HG02610 (cell line): ENCODE measurements around the gene SLC39A8.
A peak's percentile ranks its signal among the peaks of the same experiment; 100 is the strongest.
"Not testable (repeated sequence)": the region's sequence is repeated elsewhere in the genome, so short reads cannot be mapped to it uniquely, and the experiment has no call there.

Experiments
- ATAC-seq: cut with Tn5 transposase; IDR thresholded peaks from one replicate; pipeline ENCODE4 v1.9.1; 2021; ENCODE audit warnings: mild to moderate bottlenecking, moderate library complexity; ENCODE audit not compliant: unreplicated experiment

The SLC39A8 gene

DNA sequence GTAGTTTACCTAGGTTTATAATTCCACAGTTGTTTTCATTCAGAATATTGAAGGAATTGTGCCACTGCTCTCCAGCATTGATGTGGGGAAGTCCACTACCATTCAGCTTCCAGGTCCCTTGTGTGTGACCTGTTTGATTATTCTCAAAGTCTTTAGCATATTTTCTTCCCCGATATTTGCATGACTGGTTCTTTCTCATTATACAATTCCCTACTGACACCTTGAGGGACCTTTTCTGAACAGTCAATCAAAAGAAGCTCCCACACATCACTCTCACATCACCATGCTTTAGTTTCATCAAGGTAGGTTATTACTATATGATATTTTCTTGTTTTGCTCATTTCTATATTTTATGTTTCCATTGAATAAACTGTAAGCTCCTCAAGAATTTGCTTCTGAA is 44.1 kb downstream of the SLC39A8 start:
- ATAC-seq, result peak; percentile 51

DNA sequence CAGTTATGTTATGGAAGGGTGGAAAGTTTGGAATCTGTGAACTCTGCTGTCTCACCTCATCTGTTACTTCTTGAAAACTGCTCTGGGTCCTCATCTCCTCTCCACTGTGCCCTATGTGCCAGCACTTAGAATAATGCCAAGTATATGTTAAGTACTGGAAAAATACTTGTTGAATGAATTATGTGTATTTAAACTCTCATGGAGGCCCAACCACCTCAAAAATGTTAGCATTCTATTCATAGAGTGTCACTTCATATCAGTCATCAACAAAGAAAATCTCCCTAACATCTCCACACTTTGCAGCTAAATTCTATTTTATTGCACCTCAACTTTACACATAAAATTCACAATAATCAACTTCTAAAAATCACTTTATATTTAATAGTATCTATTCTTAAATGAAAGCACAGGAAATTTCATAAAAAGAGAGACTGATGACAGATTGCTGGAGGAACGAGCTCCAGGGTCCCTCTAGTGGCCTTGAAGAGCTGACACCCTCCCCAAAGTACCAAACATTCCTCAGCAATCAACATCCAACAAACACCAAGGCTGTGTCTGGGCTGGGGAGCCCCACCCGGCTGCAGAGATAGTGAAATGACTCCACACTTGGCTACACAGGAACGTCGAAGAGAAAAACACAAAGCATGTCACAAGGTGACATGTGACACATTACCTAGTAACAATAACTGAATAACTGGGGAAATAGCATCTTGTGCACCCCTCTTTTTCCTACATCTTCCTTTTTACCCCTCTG is 45.8 kb downstream of the SLC39A8 start:
- peak; percentile 87 for ATAC-seq

DNA sequence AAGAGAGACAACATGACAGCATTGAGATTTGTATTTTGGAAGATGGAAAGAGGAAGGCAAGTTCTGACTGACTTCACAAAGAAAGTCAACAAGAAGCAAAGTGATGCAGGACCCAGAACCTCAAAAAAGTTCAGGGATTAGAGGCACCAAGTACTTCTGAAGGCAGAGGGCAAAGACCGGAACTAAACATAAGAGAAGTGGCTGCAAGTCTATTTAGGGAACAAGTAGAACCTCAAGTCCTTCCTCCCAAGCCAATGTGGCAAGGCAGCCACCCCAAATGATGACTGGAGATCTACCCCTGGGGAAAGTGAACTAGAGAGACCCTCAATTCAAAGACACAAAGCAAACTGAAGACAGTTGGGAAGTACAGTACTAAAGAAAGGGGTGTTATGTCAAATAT is 46.6 kb downstream of the SLC39A8 start:
- no peak for ATAC-seq

- ATAC-seq, result no peak
These were observed 50.0 kb downstream of the SLC39A8 start for GRCh38 chr4:102295153-102295862.

- no peak for ATAC-seq
These were observed 56.8 kb downstream of the SLC39A8 start for GRCh38 chr4:102288497-102288896.

GRCh38 chr4:102285831-102286230 is 59.5 kb downstream of the SLC39A8 start:
- ATAC-seq, result no peak

- ATAC-seq, result no peak
These were observed 64.0 kb downstream of the SLC39A8 start for GRCh38 chr4:102281171-102281839.

- not testable (repeated sequence) for ATAC-seq
These were observed 72.0 kb downstream of the SLC39A8 start for GRCh38 chr4:102273317-102273716.

DNA sequence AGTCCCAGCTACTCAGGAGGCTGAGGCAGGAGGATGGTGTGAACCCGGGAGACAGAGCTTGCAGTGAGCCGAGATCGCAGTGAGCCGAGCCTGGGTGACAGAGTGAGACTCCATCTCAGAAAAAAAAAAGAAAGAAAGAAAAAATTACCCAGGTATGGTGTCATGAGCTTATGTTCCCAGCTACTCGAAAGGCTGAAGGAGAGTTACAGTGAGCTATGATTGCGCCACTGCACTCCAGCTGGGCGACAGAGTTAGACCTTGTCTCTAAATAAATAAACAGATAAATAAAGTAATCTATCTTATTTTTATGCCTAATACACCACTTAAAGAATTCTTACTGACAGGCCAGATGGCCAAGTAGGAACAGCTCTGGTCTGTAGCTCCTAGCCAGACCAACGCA is 73.0 kb downstream of the SLC39A8 start:
- ATAC-seq, result no peak

DNA sequence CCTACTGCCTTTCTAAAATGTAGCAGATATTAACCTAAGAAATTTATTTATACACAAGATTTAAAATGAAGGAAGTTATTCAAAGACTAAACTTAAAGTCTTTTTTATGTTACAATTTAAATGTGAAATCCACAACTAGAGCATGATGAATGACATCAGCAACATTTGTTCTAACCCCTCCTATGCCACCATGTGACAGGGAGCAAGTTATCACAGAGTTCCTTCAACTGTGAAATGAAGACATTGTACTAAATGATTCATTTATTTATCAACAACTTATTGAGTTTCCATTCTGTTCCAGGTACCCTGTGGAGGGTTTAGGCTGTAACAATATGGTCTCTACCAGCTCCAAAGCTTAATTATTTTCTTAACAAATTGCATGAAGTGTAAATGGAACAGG is 76.9 kb downstream of the SLC39A8 start:
- no peak for ATAC-seq

DNA sequence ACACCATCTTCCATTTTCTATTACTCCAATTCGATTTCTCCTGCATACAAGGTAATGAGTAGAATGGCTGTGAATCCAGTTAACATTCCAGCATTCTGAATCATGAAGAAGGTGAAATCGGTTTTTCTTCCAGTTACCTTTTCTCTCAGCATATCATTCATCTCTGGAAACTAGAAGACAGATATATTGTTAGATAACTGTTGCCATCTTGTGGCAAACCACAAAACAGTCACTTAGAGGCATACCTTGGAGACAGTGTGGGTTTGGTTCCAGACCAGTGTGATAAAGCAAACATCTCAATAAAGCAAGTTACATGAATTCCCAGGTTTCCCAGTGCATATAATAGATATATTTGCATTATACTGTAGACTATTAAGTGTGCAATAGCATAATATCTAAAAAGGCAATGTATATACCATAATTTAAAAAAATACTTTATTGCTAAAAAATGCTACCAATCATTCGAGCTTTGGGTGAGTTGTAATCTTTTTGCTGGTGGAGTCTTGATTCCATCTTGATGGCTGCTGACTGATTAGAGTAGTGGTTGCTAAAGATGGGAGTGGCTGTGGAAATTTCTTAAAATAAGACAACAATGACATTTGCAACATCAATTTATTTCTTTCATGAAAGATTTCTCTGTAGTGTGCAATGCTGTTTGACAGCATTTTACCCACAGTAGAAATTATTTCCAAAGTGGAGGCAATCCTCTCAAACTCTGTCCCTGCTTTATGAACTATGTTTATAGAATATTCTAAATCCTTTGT is 82.1 kb downstream of the SLC39A8 start:
- ATAC-seq, result peak; percentile 92

- ATAC-seq, result no peak
These were observed 85.6 kb downstream of the SLC39A8 start for GRCh38 chr4:102259702-102260101.

- no peak for ATAC-seq
These were observed 86.2 kb downstream of the SLC39A8 start for GRCh38 chr4:102259081-102259480.

DNA sequence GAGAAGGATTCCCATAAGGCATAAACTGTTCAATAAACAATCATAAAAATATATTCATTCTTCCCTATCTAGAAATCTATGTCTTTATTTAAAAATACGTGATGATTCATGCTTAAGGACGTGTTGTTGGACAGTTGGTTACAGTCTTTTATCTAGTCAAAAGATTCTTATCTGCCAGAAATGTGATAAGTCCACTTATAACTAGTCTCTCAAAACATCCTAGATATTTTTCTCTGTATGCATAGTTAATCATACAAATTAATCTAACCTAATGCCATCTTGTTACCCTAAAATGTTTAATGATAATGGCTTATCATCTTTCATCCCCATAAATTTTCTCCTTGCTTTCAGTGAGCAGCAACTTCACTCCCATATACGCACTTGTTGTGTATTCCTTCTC is 89.0 kb downstream of the SLC39A8 start:
- ATAC-seq, result no peak

DNA sequence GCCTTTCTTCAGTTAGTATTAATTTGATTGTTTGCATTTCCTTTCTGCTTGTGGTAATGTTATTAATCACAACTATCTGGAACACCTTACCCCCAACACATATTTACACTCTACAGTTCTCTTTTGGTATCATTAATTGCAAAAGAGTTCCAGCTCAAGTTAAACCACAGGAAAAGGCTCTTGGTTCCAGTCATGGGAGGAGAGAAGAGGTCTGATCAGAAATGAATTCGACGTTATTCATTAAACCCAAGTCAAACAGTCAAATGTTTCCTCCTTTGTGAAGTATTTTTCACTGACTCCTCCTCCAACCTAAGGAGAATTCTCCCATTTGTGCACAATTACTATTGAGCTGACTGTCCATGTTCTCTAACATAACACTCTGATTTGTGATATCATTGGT is 91.4 kb downstream of the SLC39A8 start:
- ATAC-seq, result no peak

GRCh38 chr4:102252171-102252570 is 93.1 kb downstream of the SLC39A8 start:
- no peak for ATAC-seq

DNA sequence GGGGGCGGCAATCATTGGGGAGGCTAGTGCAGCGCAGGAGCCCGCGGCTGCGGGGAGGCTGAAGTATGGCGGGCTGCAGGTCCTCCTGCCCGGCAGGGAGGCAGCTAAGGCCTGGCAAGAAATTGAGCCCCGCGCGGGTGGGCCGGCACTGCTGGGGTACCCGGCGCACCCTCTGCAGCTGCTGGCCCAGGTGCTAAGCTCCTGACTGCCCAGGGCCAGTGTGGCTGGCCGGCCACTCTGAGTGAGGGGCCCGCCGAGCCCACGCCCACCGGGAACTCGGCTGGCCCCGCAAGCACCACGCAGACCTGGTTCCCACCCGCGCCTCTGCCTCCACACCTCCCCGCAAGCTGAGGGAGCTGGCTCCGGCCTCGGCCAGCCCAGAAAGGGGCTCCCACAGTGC is 94.9 kb downstream of the SLC39A8 start:
- no peak for ATAC-seq

DNA sequence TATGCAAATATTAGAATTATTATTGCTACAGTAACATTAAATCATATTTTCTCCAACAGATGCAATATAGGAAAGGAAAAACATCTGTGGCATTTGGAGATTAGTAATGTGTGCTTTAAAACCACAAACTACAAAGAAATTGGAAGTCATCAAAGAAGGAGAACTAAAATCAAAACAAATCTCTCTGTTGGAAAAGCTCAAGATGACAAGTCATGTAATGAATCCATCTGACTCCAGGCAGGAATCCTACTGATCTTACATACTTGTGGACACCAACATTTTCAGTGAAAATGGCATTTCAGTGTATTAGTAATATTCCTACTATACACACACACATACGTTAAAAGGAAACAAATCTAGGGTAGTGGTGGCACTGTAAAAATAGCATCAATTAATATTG is 98.2 kb downstream of the SLC39A8 start:
- ATAC-seq, result no peak

GRCh38 chr4:102246416-102246815 is 98.9 kb downstream of the SLC39A8 start:
- no peak for ATAC-seq

- ATAC-seq, result no peak
These were observed 100.3 kb downstream of the SLC39A8 start for GRCh38 chr4:102244878-102245535.

GRCh38 chr4:102243296-102243695 is 102.0 kb downstream of the SLC39A8 start:
- not testable (repeated sequence) for ATAC-seq
